CD4-positive, alpha-beta T cell (primary cell): Measurements from ENCODE around the gene PPARG. TPM values are rescaled to one million over a fixed set of nuclear protein-coding genes. Genes with fewer than 3 reads are reported as not detected.

Source experiments
- ATAC-seq: fragments of 200-7000 bp; cut with Tn5 transposase; one replicate; pipeline ENCODE4 v1.10.0; 2022; ENCODE audit warnings: mild to moderate bottlenecking; ENCODE audit not compliant: poor library complexity
- CTCF ChIA-PET: fragments of 350-600 bp; sonication (Branson Sonifier 250); formaldehyde crosslinking; loops from one replicate; lab custom pipeline; 2021; ENCODE audit warnings: antibody characterized with exemption, inconsistent platforms; lab: Charles Lee
- POLR2A ChIA-PET: fragments of 350-600 bp; sonication (Branson Sonifier 250); formaldehyde crosslinking; loops from one replicate; lab custom pipeline; 2021; ENCODE audit warnings: antibody characterized with exemption, inconsistent platforms; lab: Charles Lee
- DNase-seq, 14 experiments: peaks; one replicate each; pipeline ENCODE4 v3.0.0-alpha.2; 2013 to 2020; ENCODE audit warnings: mixed read lengths in 2 of 14
- H3K27ac ChIP-seq, 2 donors: one replicate each; pipeline versions ENCODE4 v1.5.1 to v1.7.0; 2013; ENCODE audit warnings: low read length in 2 of 2, low read depth in 1 of 2, mild to moderate bottlenecking in 1 of 2
- H3K27me3 ChIP-seq, 2 experiments: 1 replicate in 1 of 2; 2 replicates in 1 of 2; pipeline versions ENCODE4 v1.6.1 to v1.7.0; 2013; ENCODE audit warnings: low read length in 2 of 2, control low read depth in 1 of 2, mild to moderate bottlenecking in 1 of 2, moderate library complexity in 1 of 2; ENCODE audit not compliant: insufficient read depth in 2 of 2, control insufficient read depth in 1 of 2
- H3K36me3 ChIP-seq: one replicate; pipeline ENCODE4 v1.6.1; 2013; ENCODE audit warnings: low read length, control low read depth; ENCODE audit not compliant: insufficient read depth
- H3K4me1 ChIP-seq: one replicate; pipeline ENCODE4 v1.6.1; 2013; ENCODE audit warnings: low read length, control low read depth; ENCODE audit not compliant: insufficient read depth
- H3K4me3 ChIP-seq: one replicate; pipeline ENCODE4 v1.5.1; 2013; ENCODE audit warnings: mild to moderate bottlenecking, low read length, moderate library complexity
- H3K9me3 ChIP-seq, 2 experiments: 1 replicate in 1 of 2; 2 replicates in 1 of 2; pipeline versions ENCODE4 v1.6.1 to v1.7.0; 2013; ENCODE audit warnings: low read length in 2 of 2, mild to moderate bottlenecking in 2 of 2, control low read depth in 1 of 2, moderate library complexity in 1 of 2; ENCODE audit not compliant: control insufficient read depth in 1 of 2, insufficient read depth in 1 of 2
- H3K27ac Mint-ChIP-seq: one replicate; pipeline ENCODE4 v1.8.0; 2020; ENCODE audit warnings: mixed read lengths
- H3K27me3 Mint-ChIP-seq: one replicate; pipeline ENCODE4 v1.8.0; 2021; ENCODE audit warnings: mixed read lengths
- H3K36me3 Mint-ChIP-seq: one replicate; pipeline ENCODE4 v1.8.0; 2021; ENCODE audit warnings: low read depth, mixed read lengths
- H3K4me1 Mint-ChIP-seq: one replicate; pipeline ENCODE4 v1.8.0; 2021; ENCODE audit warnings: low read depth, mixed read lengths
- H3K4me3 Mint-ChIP-seq: one replicate; pipeline ENCODE4 v1.8.0; 2020; ENCODE audit warnings: mild to moderate bottlenecking, mixed read lengths
- H3K9me3 Mint-ChIP-seq: one replicate; pipeline ENCODE4 v1.8.0; 2020; ENCODE audit warnings: mixed read lengths
- CTCF ChIP-seq: fragments of 200-600 bp; IDR thresholded peaks from one replicate; pipeline ENCODE4 v1.8.0; 2022; ENCODE audit warnings: antibody characterized with exemption, mild to moderate bottlenecking
- intact Hi-C, 2 experiments: fragments of 100-400 bp; cut with DNase I in 1 of 2; cut with micrococcal nuclease in 1 of 2; formaldehyde crosslinking; loops; one replicate each; pipeline versions ENCODE4 v1.15.1 to v1.9.0; 2023 to 2025; cut with DNase I, micrococcal nuclease
- total RNA-seq, 174 experiments: library from RNA in 2 of 174; stranded (reverse) in 2 of 174; gene quantifications; one replicate each; pipeline ENCODE4 v1.2.3 and lab custom pipeline; 2021 to 2026

Gene PPARG
- total RNA-seq, 2 experiments from 2014 or later = 0.27 to 0.75 TPM

DNA sequence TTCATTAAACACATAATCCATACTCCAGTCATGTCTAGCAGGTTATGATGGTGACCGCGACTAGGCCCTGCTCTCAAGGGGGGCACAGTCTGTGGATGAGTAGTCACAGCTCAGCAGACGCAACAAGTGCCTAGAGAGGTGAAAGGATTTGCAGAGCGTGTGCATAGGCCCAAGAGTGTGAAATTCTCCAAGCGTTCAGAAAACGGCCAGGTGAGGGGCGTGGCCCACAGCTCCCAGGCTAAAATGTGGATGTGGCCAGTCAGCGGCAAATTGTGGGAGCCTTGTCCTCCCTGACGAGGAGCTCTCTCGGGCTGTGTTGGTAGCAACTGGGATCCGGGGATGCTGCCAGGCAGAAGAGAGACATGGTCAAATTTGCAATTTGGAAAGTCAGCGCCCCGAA lies 149.0 kb downstream of the PPARG start:
- Mint-ChIP-seq H3K36me3 (no peaks in the 10 kb centered on the region), H3K4me3 (no peak overlapping the region), H3K27me3 (no peaks in the 10 kb centered on the region), H3K9me3 (no peaks in the 10 kb centered on the region), H3K27ac (no peak overlapping the region), H3K4me1 (no peaks in the 10 kb centered on the region)
- POLR2A ChIA-PET = no interaction called here
- ATAC-seq = no peak
- Histone ChIP-seq H3K27ac (no peak overlapping the region), H3K9me3 (no peaks in the 10 kb centered on the region), H3K27me3 (no peaks in the 10 kb centered on the region), H3K4me1 (no peaks in the 10 kb centered on the region), H3K4me3 (no peak overlapping the region), H3K36me3 (no peaks in the 10 kb centered on the region)
- intact Hi-C loops = no loop called here
- no peak for DNase-seq
- CTCF ChIA-PET = no interaction called here
- no peak for TF ChIP-seq CTCF

DNA sequence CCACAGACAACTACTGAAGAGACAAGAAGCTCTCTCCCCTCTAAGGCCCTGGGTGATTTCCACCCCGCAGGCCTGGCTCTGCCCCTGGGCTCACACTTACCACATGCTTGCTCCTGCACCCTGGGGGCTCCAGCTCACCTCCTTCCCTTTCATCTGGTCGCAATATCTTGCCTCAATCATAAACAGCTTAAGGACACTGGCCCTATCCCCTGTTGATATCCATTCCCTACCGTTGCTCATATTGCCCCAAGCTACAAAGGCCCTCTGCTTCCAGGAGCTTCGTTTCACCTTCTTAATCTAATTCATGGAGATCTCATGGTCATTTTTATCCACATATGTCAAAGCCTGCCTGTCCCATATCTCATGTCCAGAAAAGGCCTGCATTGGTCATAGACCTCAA lies 149.4 kb downstream of the PPARG start:
- H3K4me3 Mint-ChIP-seq = no peak overlapping the region
- DNase-seq (no peak), ATAC-seq (no peak)
- TF ChIP-seq CTCF = no peak
- no peaks in the 10 kb centered on the region for H3K36me3 Mint-ChIP-seq
- no peaks in the 10 kb centered on the region for H3K9me3 Mint-ChIP-seq
- no peaks in the 10 kb centered on the region for H3K4me1 ChIP-seq
- H3K9me3 ChIP-seq = no peaks in the 10 kb centered on the region
- no peaks in the 10 kb centered on the region for H3K27me3 ChIP-seq
- H3K36me3 ChIP-seq = no peaks in the 10 kb centered on the region
- ChIA-PET CTCF (no interaction called here), POLR2A (no interaction called here)
- no peak overlapping the region for H3K27ac ChIP-seq
- no peak overlapping the region for H3K4me3 ChIP-seq
- no peaks in the 10 kb centered on the region for H3K27me3 Mint-ChIP-seq
- intact Hi-C loops = no loop called here
- H3K27ac Mint-ChIP-seq = no peak overlapping the region
- H3K4me1 Mint-ChIP-seq = no peaks in the 10 kb centered on the region

GRCh38 chr3:12439161-12439940 lies 150.5 kb downstream of the PPARG start:
- TF ChIP-seq CTCF = no peak
- Histone ChIP-seq H3K27me3 (no peaks in the 10 kb centered on the region), H3K4me3 (no peak overlapping the region), H3K9me3 (no peaks in the 10 kb centered on the region), H3K27ac (no peak overlapping the region), H3K4me1 (no peaks in the 10 kb centered on the region), H3K36me3 (no peaks in the 10 kb centered on the region)
- intact Hi-C loops = no loop called here
- Mint-ChIP-seq H3K4me1 (no peaks in the 10 kb centered on the region), H3K27ac (no peak overlapping the region), H3K4me3 (no peak overlapping the region), H3K27me3 (no peaks in the 10 kb centered on the region), H3K36me3 (no peaks in the 10 kb centered on the region), H3K9me3 (no peaks in the 10 kb centered on the region)
- ChIA-PET POLR2A (no interaction called here), CTCF (no interaction called here)
- ATAC-seq (no peak), DNase-seq (no peak)
